ENCODE measurements around the gene RTP5. TPM values are rescaled to one million over a fixed set of nuclear protein-coding genes. Genes with fewer than 3 reads are reported as not detected.
"Not testable (repeated sequence)": the region's sequence is repeated elsewhere in the genome, so short reads cannot be mapped to it uniquely, and the experiment has no call there.

The RTP5 gene
- total RNA-seq, 1 experiment from 2014 or later: not detected

DNA sequence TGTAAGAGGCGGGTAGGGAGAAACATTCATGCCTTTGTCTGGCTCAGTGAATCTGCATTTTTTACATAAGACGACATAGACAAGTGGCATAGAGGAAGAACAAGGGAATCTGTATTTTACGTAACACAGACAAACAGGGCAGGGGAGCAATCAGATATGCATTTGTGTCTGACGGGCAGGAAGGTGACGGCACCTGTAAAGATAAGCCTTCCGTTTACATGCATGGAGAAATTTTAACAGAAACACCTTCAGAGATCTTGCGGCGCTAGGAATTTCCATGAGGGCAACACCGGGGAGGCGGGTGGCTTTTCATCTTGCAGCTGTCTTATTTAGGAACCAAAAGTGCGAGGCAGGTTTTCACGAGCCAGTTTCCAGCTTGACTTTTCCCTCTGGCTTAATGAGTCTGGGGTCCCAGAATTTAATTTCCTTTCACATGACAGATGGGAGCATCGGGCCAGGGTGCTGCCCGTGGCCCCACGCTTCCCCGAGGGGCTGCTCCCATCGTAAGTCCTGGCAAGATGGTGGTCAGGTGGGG, 42.6 kb downstream of the RTP5 start:
- BruUV-seq (replicated peaks): no TSS peak

DNA sequence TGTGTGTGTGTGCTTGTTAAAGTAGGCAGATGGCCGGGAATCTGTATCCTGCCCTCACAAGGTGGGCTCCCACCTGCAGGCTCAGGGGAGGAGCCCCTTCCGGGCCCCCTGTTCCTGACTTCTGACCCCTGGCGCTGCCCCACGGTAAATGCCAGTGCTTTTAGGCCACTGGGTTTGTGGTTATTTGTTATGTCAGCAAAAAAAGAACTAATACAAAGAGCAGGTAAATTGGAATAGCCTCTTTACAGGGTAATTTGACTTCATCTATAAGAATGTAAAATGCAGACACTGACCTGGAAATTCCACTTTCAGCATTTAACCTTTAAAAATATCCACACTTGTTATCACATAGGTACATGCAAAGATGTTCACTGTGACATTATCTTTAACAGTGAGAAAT, 44.2 kb downstream of the RTP5 start:
- intact Hi-C loops (cut with micrococcal nuclease; ENCODE audit: unreplicated experiment): no loop called here
- H3K4me3 ChIP-seq (ENCODE audit: low read depth, low read length): no peak overlapping the region
- ChIA-PET POLR2A (no interaction called here), CTCF (no interaction called here)
- no peak overlapping the region for H3K27ac Mint-ChIP-seq (ENCODE audit: unreplicated experiment)
- no peaks in the 10 kb centered on the region for H3K9me3 Mint-ChIP-seq (ENCODE audit: unreplicated experiment)
- no peak overlapping the region for H3K4me3 Mint-ChIP-seq (ENCODE audit: unreplicated experiment)
- no peaks in the 10 kb centered on the region for H3K9me3 ChIP-seq
- H3K27me3 Mint-ChIP-seq (ENCODE audit: insufficient read depth, unreplicated experiment): no peaks in the 10 kb centered on the region
- H3K36me3 Mint-ChIP-seq (ENCODE audit: insufficient read depth, unreplicated experiment): no peaks in the 10 kb centered on the region
- H3K27me3 ChIP-seq (replicated peaks; ENCODE audit: control insufficient read depth, insufficient read depth, low read length): no peaks in the 10 kb centered on the region
- H3K4me1 ChIP-seq: no peaks in the 10 kb centered on the region
- H3K4me1 Mint-ChIP-seq (ENCODE audit: low read depth, unreplicated experiment): no peaks in the 10 kb centered on the region
- BruUV-seq (replicated peaks): no TSS peak
- TF ChIP-seq, protein P1, sequence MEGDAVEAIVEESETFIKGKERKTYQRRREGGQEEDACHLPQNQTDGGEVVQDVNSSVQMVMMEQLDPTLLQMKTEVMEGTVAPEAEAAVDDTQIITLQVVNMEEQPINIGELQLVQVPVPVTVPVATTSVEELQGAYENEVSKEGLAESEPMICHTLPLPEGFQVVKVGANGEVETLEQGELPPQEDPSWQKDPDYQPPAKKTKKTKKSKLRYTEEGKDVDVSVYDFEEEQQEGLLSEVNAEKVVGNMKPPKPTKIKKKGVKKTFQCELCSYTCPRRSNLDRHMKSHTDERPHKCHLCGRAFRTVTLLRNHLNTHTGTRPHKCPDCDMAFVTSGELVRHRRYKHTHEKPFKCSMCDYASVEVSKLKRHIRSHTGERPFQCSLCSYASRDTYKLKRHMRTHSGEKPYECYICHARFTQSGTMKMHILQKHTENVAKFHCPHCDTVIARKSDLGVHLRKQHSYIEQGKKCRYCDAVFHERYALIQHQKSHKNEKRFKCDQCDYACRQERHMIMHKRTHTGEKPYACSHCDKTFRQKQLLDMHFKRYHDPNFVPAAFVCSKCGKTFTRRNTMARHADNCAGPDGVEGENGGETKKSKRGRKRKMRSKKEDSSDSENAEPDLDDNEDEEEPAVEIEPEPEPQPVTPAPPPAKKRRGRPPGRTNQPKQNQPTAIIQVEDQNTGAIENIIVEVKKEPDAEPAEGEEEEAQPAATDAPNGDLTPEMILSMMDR (IDR thresholded peaks at IDR 0.05; ENCODE audit: insufficient read depth in 1 of 2, low read depth in 1 of 2, low read length in 1 of 2, severe bottlenecking in 1 of 2, unreplicated experiment in 1 of 2): no peak
- no peak for DNase-seq
- H3K36me3 ChIP-seq (ENCODE audit: control insufficient read depth, insufficient read depth, low read length): no peaks in the 10 kb centered on the region

More for the DNA sequence above, 42.6 kb downstream of the RTP5 start:
- intact Hi-C loops (cut with micrococcal nuclease; ENCODE audit: unreplicated experiment): no loop called here
- Histone ChIP-seq H3K9me3 (no peaks in the 10 kb centered on the region), H3K4me3 (ENCODE audit: low read depth, low read length) (no peak overlapping the region), H3K4me1 (no peaks in the 10 kb centered on the region), H3K27me3 (replicated peaks; ENCODE audit: control insufficient read depth, insufficient read depth, low read length) (no peaks in the 10 kb centered on the region), H3K36me3 (ENCODE audit: control insufficient read depth, insufficient read depth, low read length) (no peaks in the 10 kb centered on the region)
- CTCF ChIA-PET: no interaction called here
- H3K27me3 Mint-ChIP-seq (ENCODE audit: insufficient read depth, unreplicated experiment): no peaks in the 10 kb centered on the region
- H3K9me3 Mint-ChIP-seq (ENCODE audit: unreplicated experiment): no peaks in the 10 kb centered on the region
- H3K4me1 Mint-ChIP-seq (ENCODE audit: low read depth, unreplicated experiment): no peaks in the 10 kb centered on the region
- no peaks in the 10 kb centered on the region for H3K36me3 Mint-ChIP-seq (ENCODE audit: insufficient read depth, unreplicated experiment)
- no peak overlapping the region for H3K27ac Mint-ChIP-seq (ENCODE audit: unreplicated experiment)
- no peak overlapping the region for H3K4me3 Mint-ChIP-seq (ENCODE audit: unreplicated experiment)
- TF ChIP-seq, protein P1 (IDR thresholded peaks at IDR 0.05; ENCODE audit: insufficient read depth in 1 of 2, low read depth in 1 of 2, low read length in 1 of 2, severe bottlenecking in 1 of 2, unreplicated experiment in 1 of 2): no peak
- POLR2A ChIA-PET: no interaction called here
- no peak for DNase-seq

DNA sequence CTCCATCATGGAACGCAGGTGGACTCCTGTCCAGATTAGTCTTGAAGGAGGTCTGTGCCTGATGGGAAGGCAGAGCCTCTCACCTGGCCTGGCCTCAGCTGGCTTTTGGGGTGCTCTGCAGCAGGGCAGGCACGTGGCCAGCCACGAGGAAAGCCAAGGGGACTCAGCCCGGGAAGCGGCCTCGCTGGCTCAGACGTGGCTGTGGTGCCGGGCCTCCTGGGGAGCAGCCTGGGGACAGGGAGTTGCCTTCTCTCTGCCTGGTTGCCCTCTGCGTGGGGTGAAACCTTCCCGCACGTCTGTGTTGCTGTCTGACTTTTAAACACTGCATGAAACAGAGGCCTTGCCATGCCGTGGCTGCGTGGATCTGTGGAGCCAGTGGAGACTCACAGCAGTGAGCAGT, 45.0 kb downstream of the RTP5 start:
- H3K27me3 ChIP-seq (replicated peaks; ENCODE audit: control insufficient read depth, insufficient read depth, low read length): no peaks in the 10 kb centered on the region
- ChIA-PET CTCF (no interaction called here), POLR2A (no interaction called here)
- H3K4me1 ChIP-seq: no peaks in the 10 kb centered on the region
- TF ChIP-seq, protein P1 (IDR thresholded peaks at IDR 0.05; ENCODE audit: insufficient read depth in 1 of 2, low read depth in 1 of 2, low read length in 1 of 2, severe bottlenecking in 1 of 2, unreplicated experiment in 1 of 2): no peak
- Mint-ChIP-seq H3K4me3 (ENCODE audit: unreplicated experiment) (no peak overlapping the region), H3K4me1 (ENCODE audit: low read depth, unreplicated experiment) (no peaks in the 10 kb centered on the region), H3K27ac (ENCODE audit: unreplicated experiment) (no peak overlapping the region), H3K36me3 (ENCODE audit: insufficient read depth, unreplicated experiment) (no peaks in the 10 kb centered on the region), H3K27me3 (ENCODE audit: insufficient read depth, unreplicated experiment) (no peaks in the 10 kb centered on the region), H3K9me3 (ENCODE audit: unreplicated experiment) (no peaks in the 10 kb centered on the region)
- intact Hi-C loops (cut with micrococcal nuclease; ENCODE audit: unreplicated experiment): no loop called here
- no peak for DNase-seq
- H3K9me3 ChIP-seq: no peaks in the 10 kb centered on the region
- BruUV-seq (replicated peaks): no TSS peak
- H3K36me3 ChIP-seq (ENCODE audit: control insufficient read depth, insufficient read depth, low read length): no peaks in the 10 kb centered on the region
- H3K4me3 ChIP-seq (ENCODE audit: low read depth, low read length): no peak overlapping the region

DNA sequence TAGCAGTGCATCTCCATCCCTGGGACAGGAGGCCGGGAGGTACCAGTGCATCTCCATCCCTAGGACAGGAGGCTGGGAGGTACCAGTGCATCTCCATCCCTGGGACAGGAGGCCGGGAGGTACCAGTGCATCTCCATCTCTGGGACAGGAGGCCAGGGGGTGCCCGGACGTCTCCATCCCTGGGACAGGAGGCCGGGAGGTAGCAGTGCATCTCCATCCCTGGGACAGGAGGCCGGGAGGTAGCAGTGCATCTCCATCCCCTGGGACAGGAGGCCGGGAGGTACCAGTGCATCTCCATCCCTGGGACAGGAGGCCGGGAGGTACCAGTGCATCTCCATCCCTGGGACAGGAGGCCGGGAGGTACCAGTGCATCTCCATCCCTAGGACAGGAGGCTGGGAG, 52.1 kb downstream of the RTP5 start:
- H3K9me3 ChIP-seq; H3K27ac Mint-ChIP-seq (ENCODE audit: unreplicated experiment); BruUV-seq (replicated peaks); H3K27me3 Mint-ChIP-seq (ENCODE audit: insufficient read depth, unreplicated experiment); DNase-seq; POLR2A ChIA-PET; intact Hi-C loops (cut with micrococcal nuclease; ENCODE audit: unreplicated experiment); H3K4me1 Mint-ChIP-seq (ENCODE audit: low read depth, unreplicated experiment); H3K4me3 Mint-ChIP-seq (ENCODE audit: unreplicated experiment); CTCF ChIA-PET; H3K4me1 ChIP-seq; H3K36me3 ChIP-seq (ENCODE audit: control insufficient read depth, insufficient read depth, low read length); H3K9me3 Mint-ChIP-seq (ENCODE audit: unreplicated experiment); H3K27me3 ChIP-seq (replicated peaks; ENCODE audit: control insufficient read depth, insufficient read depth, low read length); H3K4me3 ChIP-seq (ENCODE audit: low read depth, low read length); H3K36me3 Mint-ChIP-seq (ENCODE audit: insufficient read depth, unreplicated experiment): not testable (repeated sequence)
